T-cell (primary cell): ENCODE results near the gene NFIA. TPM values are rescaled to one million over a fixed set of nuclear protein-coding genes. Genes with fewer than 3 reads are reported as not detected.

Source experiments
- ATAC-seq, 4 experiments: fragments of 200-7000 bp in 3 of 4; fragments of 150-1000 bp in 1 of 4; cut with Tn5 transposase; replicated peaks in 1 of 4; 1 replicate in 3 of 4; 2 replicates in 1 of 4; pipeline ENCODE4 v1.10.0; 2021; ENCODE audit warnings: moderate library complexity in 3 of 4, mild to moderate bottlenecking in 2 of 4, moderate number of reproducible peaks in 1 of 4
- CTCF ChIA-PET, 2 donors: fragments of 300-600 bp; sonication (Branson Sonifier 250); formaldehyde crosslinking; loops; one replicate each; lab custom pipeline; 2022; ENCODE audit warnings: antibody characterized with exemption in 2 of 2; lab: Charles Lee
- POLR2A ChIA-PET, 2 donors: fragments of 300-600 bp; sonication (Branson Sonifier 250); formaldehyde crosslinking; loops; one replicate each; lab custom pipeline; 2022; ENCODE audit warnings: antibody characterized with exemption in 2 of 2; lab: Charles Lee
- DNase-seq, 35 experiments: peaks; one replicate each; pipeline versions ENCODE4 v3.0.0 to v3.0.0-alpha.2; 2013 to 2023
- H3K27ac ChIP-seq: one replicate; pipeline ENCODE4 v1.5.1; 2013; ENCODE audit warnings: low read length
- H3K27me3 ChIP-seq, 2 experiments: replicated peaks in 1 of 2; 1 replicate in 1 of 2; 2 replicates in 1 of 2; pipeline versions ENCODE4 v1.6.1 to v1.7.0; 2013; ENCODE audit warnings: low read length in 1 of 2, mixed read lengths in 1 of 2; ENCODE audit not compliant: control insufficient read depth in 2 of 2, insufficient read depth in 2 of 2; ENCODE audit errors: extremely low read depth in 1 of 2
- H3K36me3 ChIP-seq, 2 donors: 1 replicate in 1 of 2; 2 replicates in 1 of 2; pipeline versions ENCODE4 v1.6.1 to v1.7.0; 2013; ENCODE audit warnings: low read length in 1 of 2; ENCODE audit not compliant: control insufficient read depth in 2 of 2, insufficient read depth in 1 of 2; ENCODE audit errors: extremely low read depth in 1 of 2
- H3K4me1 ChIP-seq, 2 experiments: 1 replicate in 1 of 2; 2 replicates in 1 of 2; pipeline versions ENCODE4 v1.6.1 to v1.7.0; 2013; ENCODE audit warnings: low read length in 2 of 2, mixed read lengths in 1 of 2; ENCODE audit not compliant: insufficient read depth in 2 of 2, control insufficient read depth in 1 of 2; ENCODE audit errors: extremely low read depth in 1 of 2
- H3K4me3 ChIP-seq, 2 donors: 1 replicate in 1 of 2; 2 replicates in 1 of 2; pipeline versions ENCODE4 v1.5.1 to v1.7.0; 2013; ENCODE audit warnings: mild to moderate bottlenecking in 2 of 2, low read length in 1 of 2, moderate library complexity in 1 of 2; ENCODE audit not compliant: control insufficient read depth in 1 of 2; ENCODE audit errors: extremely low read depth in 1 of 2
- H3K9me3 ChIP-seq: 2 replicates; pipeline ENCODE4 v1.7.0; 2013
- H3K27ac Mint-ChIP-seq, 2 donors: one replicate each; pipeline ENCODE4 v1.8.0; 2020 to 2021; ENCODE audit warnings: mild to moderate bottlenecking in 2 of 2, mixed read lengths in 2 of 2
- H3K27me3 Mint-ChIP-seq, 2 donors: one replicate each; pipeline ENCODE4 v1.8.0; 2021 to 2022; ENCODE audit warnings: mixed read lengths in 2 of 2
- H3K36me3 Mint-ChIP-seq: one replicate; pipeline ENCODE4 v1.8.0; 2021; ENCODE audit warnings: mixed read lengths
- H3K4me1 Mint-ChIP-seq, 3 donors: one replicate each; pipeline ENCODE4 v1.8.0; 2020 to 2022; ENCODE audit warnings: mixed read lengths in 3 of 3, mild to moderate bottlenecking in 1 of 3
- H3K4me3 Mint-ChIP-seq, 3 donors: one replicate each; pipeline ENCODE4 v1.8.0; 2020 to 2022; ENCODE audit warnings: mild to moderate bottlenecking in 3 of 3, mixed read lengths in 3 of 3, moderate library complexity in 3 of 3
- H3K9me3 Mint-ChIP-seq, 3 donors: one replicate each; pipeline ENCODE4 v1.8.0; 2020 to 2022; ENCODE audit warnings: mixed read lengths in 3 of 3
- whole genome bisulfite sequencing: methylation state at CpG from one replicate; pipeline ENCODE4 v1.1.5; 2013; ENCODE audit warnings: missing lambda C conversion rate; ENCODE audit not compliant: insufficient coverage; 5-methylcytosine and 5-hydroxymethylcytosine counted together
- total RNA-seq, 35 experiments: library from RNA in 6 of 35; stranded (reverse) in 6 of 35; fragments of 120-200 nt in 1 of 35; gene quantifications; one replicate each; pipeline versions ENCODE4 v1.2.1 to v1.2.4 and lab custom pipeline; 2013 to 2026

NFIA gene
- total RNA-seq, 5 donors from 2014 or later (not counting 1 experiment from before 2014, with no cell fraction given), result 5.1 to 10.1 (median 7.1) TPM

- POLR2A ChIA-PET, result no interaction called here
- H3K4me1 ChIP-seq, result no peaks in the 10 kb centered on the region
- H3K27ac ChIP-seq, result no peak overlapping the region
- no peaks in the 10 kb centered on the region for H3K9me3 ChIP-seq
- no peaks in the 10 kb centered on the region for H3K36me3 ChIP-seq
- H3K4me3 ChIP-seq, result no peak overlapping the region
- Mint-ChIP-seq H3K36me3 (no peaks in the 10 kb centered on the region), H3K4me3 (no peak overlapping the region), H3K27me3 (no peaks in the 10 kb centered on the region), H3K27ac (no peak overlapping the region), H3K9me3 (no peaks in the 10 kb centered on the region), H3K4me1 (no peaks in the 10 kb centered on the region)
- H3K27me3 ChIP-seq, result no peaks in the 10 kb centered on the region
- no CpG with 5 or more reads among the region's 5 CpGs for whole genome bisulfite sequencing
- DNase-seq, result no peak
- no peak for ATAC-seq
- CTCF ChIA-PET, result no interaction called here
These were observed 361.9 kb downstream of the NFIA start for GRCh38 chr1:61444288-61444687.

GRCh38 chr1:61445269-61445825 is 363.0 kb downstream of the NFIA start:
- WGBS, result no CpG with 5 or more reads among the region's 8 CpGs
- H3K4me3 Mint-ChIP-seq, result no peak overlapping the region

GRCh38 chr1:61446531-61446991 is 364.2 kb downstream of the NFIA start:
- no peaks in the 10 kb centered on the region for H3K27me3 ChIP-seq
- DNase-seq (no peak), ATAC-seq (no peak)
- Mint-ChIP-seq H3K9me3 (no peaks in the 10 kb centered on the region), H3K36me3 (no peaks in the 10 kb centered on the region), H3K27ac (no peak overlapping the region), H3K4me3 (no peak overlapping the region), H3K27me3 (no peaks in the 10 kb centered on the region), H3K4me1 (no peaks in the 10 kb centered on the region)
- POLR2A ChIA-PET, result no interaction called here
- no peak overlapping the region for H3K27ac ChIP-seq
- CTCF ChIA-PET, result no interaction called here
- H3K4me3 ChIP-seq, result no peak overlapping the region
- H3K4me1 ChIP-seq, result no peaks in the 10 kb centered on the region
- 100% methylated on average over 2 of the region's 7 CpGs for WGBS
- H3K36me3 ChIP-seq, result no peaks in the 10 kb centered on the region
- H3K9me3 ChIP-seq, result no peaks in the 10 kb centered on the region

More at GRCh38 chr1:61445269-61445825, 363.0 kb downstream of the NFIA start:
- no peak overlapping the region for H3K4me3 ChIP-seq
- no peak overlapping the region for H3K27ac ChIP-seq
- ChIA-PET POLR2A (no interaction called here), CTCF (no interaction called here)
- no peaks in the 10 kb centered on the region for H3K9me3 Mint-ChIP-seq
- H3K4me1 Mint-ChIP-seq, result no peaks in the 10 kb centered on the region
- H3K27me3 ChIP-seq, result no peaks in the 10 kb centered on the region
- no peak for DNase-seq
- no peaks in the 10 kb centered on the region for H3K27me3 Mint-ChIP-seq
- H3K36me3 ChIP-seq, result no peaks in the 10 kb centered on the region
- H3K4me1 ChIP-seq, result no peaks in the 10 kb centered on the region
- H3K27ac Mint-ChIP-seq, result no peak overlapping the region
- no peaks in the 10 kb centered on the region for H3K9me3 ChIP-seq
- no peak for ATAC-seq
- H3K36me3 Mint-ChIP-seq, result no peaks in the 10 kb centered on the region

- 95% methylated on average over 14 of the region's 19 CpGs for whole genome bisulfite sequencing
- Mint-ChIP-seq H3K4me1 (peaks cover 0 to 2% (median 0%) of the 10 kb centered on the region in 3 donors), H3K4me3 (no peak overlapping the region), H3K27me3 (no peaks in the 10 kb centered on the region), H3K36me3 (no peaks in the 10 kb centered on the region), H3K27ac (no peak overlapping the region), H3K9me3 (no peaks in the 10 kb centered on the region)
- no peaks in the 10 kb centered on the region for H3K9me3 ChIP-seq
- H3K4me1 ChIP-seq, result no peaks in the 10 kb centered on the region
- H3K36me3 ChIP-seq, result no peaks in the 10 kb centered on the region
- no peak for ATAC-seq
- no peak for DNase-seq
- H3K27me3 ChIP-seq, result no peaks in the 10 kb centered on the region
- ChIA-PET CTCF (no interaction called here), POLR2A (interaction anchor here in 1 of 2 donors (0.5 kb wide), 1 partner anchor 402 kb away, joined by 4 read pairs; no protein-coding TSS in a partner anchor)
- no peak overlapping the region for H3K4me3 ChIP-seq
- H3K27ac ChIP-seq, result no peak overlapping the region
These were observed 365.0 kb downstream of the NFIA start for GRCh38 chr1:61447106-61447967.

GRCh38 chr1:61447968-61448430 is 365.6 kb downstream of the NFIA start:
- Histone ChIP-seq H3K9me3 (no peaks in the 10 kb centered on the region), H3K36me3 (no peaks in the 10 kb centered on the region), H3K4me1 (peaks cover 0 to 1% of the 10 kb centered on the region in 2 experiments), H3K4me3 (no peak overlapping the region), H3K27me3 (no peaks in the 10 kb centered on the region), H3K27ac (no peak overlapping the region)
- no peaks in the 10 kb centered on the region for H3K9me3 Mint-ChIP-seq
- H3K36me3 Mint-ChIP-seq, result no peaks in the 10 kb centered on the region
- ChIA-PET POLR2A (interaction anchor here in 1 of 2 donors (0.5 kb wide), 1 partner anchor 402 kb away, joined by 4 read pairs; no protein-coding TSS in a partner anchor), CTCF (no interaction called here)
- no peaks in the 10 kb centered on the region for H3K27me3 Mint-ChIP-seq
- no peak for DNase-seq
- H3K27ac Mint-ChIP-seq, result no peak overlapping the region
- no peak overlapping the region for H3K4me3 Mint-ChIP-seq
- ATAC-seq, result no peak
- WGBS, result 80% methylated on average over 1 of the region's 7 CpGs
- peaks cover 3 to 8% (median 4%) of the 10 kb centered on the region in 3 donors for H3K4me1 Mint-ChIP-seq

GRCh38 chr1:61448914-61449313 is 366.6 kb downstream of the NFIA start:
- WGBS, result 95% methylated on average over 5 of the region's 9 CpGs
- POLR2A ChIA-PET, result no interaction called here
- no peaks in the 10 kb centered on the region for H3K36me3 Mint-ChIP-seq
- Histone ChIP-seq H3K36me3 (no peaks in the 10 kb centered on the region), H3K27me3 (no peaks in the 10 kb centered on the region), H3K4me1 (peaks cover 0 to 5% of the 10 kb centered on the region in 2 experiments), H3K9me3 (no peaks in the 10 kb centered on the region), H3K27ac (no peak overlapping the region), H3K4me3 (no peak overlapping the region)
- no peak for ATAC-seq
- CTCF ChIA-PET, result no interaction called here
- H3K27ac Mint-ChIP-seq, result no peak overlapping the region
- H3K9me3 Mint-ChIP-seq, result no peaks in the 10 kb centered on the region
- peaks cover 7 to 16% (median 8%) of the 10 kb centered on the region in 3 donors for H3K4me1 Mint-ChIP-seq
- no peaks in the 10 kb centered on the region for H3K27me3 Mint-ChIP-seq
- H3K4me3 Mint-ChIP-seq, result no peak overlapping the region
- DNase-seq, result no peak
